GM19467 (cell line): ENCODE measurements around the gene ARMH4.

Experiments used
- ATAC-seq: cut with Tn5 transposase; IDR thresholded peaks from one replicate; pipeline ENCODE4 v1.9.1; 2021; ENCODE audit warnings: mild to moderate bottlenecking, moderate library complexity; ENCODE audit not compliant: unreplicated experiment

ARMH4 gene

GRCh38 chr14:57970594-57970993, 181.4 kb downstream of the ARMH4 start:
- no peak for ATAC-seq

- ATAC-seq = no peak
These were observed 181.8 kb downstream of the ARMH4 start for GRCh38 chr14:57970175-57970574.

- no peak for ATAC-seq
These were observed 188.9 kb downstream of the ARMH4 start for GRCh38 chr14:57963071-57963470.

GRCh38 chr14:57962325-57963035, 189.5 kb downstream of the ARMH4 start:
- ATAC-seq = no peak

- no peak for ATAC-seq
These were observed 190.3 kb downstream of the ARMH4 start for GRCh38 chr14:57961786-57962060.

- no peak for ATAC-seq
These were observed 190.8 kb downstream of the ARMH4 start for GRCh38 chr14:57960946-57961785.

- ATAC-seq = no peak
These were observed 194.6 kb downstream of the ARMH4 start for GRCh38 chr14:57957441-57957840.
